ENCODE measurements around the gene SPATA6L.

DNA sequence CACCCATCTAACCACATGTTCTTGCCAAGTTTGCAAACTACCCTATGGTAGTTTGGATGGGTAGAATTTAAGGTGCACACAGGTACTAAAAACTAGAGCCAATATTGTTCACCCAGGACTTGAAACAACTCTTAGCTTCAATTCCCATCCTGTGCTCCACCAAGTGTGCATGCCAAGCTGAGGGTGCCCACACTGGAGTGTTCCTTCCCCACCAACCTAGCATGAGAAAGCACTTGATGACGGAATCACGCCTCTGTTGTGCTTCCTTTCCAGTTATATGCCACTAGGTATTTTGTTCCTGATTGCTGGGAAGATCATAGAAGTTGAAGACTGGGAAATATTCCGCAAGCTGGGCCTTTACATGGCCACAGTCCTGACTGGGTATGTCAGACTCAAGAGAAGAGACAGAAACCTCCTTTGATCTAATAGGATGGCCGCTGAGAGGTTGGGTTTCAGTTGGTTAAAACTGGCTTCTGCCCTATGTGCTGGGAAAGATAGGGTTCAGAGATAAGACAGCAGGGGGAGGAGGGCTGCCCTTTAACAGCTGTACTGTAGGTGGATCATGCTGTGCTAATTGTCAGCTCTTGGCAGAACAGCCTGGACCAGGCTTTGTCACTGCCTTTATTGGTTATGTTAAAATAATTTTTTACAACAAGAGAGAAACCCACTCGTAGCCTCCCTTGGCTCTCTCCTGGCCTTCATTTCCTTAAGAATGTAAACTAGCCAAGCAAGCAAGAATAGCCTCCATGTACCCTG, 92.5 kb downstream of the SPATA6L start:
- TF ChIP-seq POLR2A (IDR thresholded peaks at IDR 0.05; ENCODE audit: borderline replicate concordance, extremely low read depth, insufficient read depth, insufficient read length) (no peak), ZFX (IDR thresholded peaks at IDR 0.05) (no peak), POLR2AphosphoS5 (IDR thresholded peaks at IDR 0.05; ENCODE audit: low read depth, low read length) (no peak), EZH2 (IDR thresholded peaks at IDR 0.05) (no peak), JUND (IDR thresholded peaks at IDR 0.05) (no peak)
- TF ChIP-seq, protein P1, sequence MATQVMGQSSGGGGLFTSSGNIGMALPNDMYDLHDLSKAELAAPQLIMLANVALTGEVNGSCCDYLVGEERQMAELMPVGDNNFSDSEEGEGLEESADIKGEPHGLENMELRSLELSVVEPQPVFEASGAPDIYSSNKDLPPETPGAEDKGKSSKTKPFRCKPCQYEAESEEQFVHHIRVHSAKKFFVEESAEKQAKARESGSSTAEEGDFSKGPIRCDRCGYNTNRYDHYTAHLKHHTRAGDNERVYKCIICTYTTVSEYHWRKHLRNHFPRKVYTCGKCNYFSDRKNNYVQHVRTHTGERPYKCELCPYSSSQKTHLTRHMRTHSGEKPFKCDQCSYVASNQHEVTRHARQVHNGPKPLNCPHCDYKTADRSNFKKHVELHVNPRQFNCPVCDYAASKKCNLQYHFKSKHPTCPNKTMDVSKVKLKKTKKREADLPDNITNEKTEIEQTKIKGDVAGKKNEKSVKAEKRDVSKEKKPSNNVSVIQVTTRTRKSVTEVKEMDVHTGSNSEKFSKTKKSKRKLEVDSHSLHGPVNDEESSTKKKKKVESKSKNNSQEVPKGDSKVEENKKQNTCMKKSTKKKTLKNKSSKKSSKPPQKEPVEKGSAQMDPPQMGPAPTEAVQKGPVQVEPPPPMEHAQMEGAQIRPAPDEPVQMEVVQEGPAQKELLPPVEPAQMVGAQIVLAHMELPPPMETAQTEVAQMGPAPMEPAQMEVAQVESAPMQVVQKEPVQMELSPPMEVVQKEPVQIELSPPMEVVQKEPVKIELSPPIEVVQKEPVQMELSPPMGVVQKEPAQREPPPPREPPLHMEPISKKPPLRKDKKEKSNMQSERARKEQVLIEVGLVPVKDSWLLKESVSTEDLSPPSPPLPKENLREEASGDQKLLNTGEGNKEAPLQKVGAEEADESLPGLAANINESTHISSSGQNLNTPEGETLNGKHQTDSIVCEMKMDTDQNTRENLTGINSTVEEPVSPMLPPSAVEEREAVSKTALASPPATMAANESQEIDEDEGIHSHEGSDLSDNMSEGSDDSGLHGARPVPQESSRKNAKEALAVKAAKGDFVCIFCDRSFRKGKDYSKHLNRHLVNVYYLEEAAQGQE (IDR thresholded peaks at IDR 0.05; ENCODE audit: low read depth): no peak
- TF ChIP-seq, protein P2, sequence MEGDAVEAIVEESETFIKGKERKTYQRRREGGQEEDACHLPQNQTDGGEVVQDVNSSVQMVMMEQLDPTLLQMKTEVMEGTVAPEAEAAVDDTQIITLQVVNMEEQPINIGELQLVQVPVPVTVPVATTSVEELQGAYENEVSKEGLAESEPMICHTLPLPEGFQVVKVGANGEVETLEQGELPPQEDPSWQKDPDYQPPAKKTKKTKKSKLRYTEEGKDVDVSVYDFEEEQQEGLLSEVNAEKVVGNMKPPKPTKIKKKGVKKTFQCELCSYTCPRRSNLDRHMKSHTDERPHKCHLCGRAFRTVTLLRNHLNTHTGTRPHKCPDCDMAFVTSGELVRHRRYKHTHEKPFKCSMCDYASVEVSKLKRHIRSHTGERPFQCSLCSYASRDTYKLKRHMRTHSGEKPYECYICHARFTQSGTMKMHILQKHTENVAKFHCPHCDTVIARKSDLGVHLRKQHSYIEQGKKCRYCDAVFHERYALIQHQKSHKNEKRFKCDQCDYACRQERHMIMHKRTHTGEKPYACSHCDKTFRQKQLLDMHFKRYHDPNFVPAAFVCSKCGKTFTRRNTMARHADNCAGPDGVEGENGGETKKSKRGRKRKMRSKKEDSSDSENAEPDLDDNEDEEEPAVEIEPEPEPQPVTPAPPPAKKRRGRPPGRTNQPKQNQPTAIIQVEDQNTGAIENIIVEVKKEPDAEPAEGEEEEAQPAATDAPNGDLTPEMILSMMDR (IDR thresholded peaks at IDR 0.05 in 2 of 3, conservative IDR thresholded peaks at IDR 0.05 in 1 of 3; ENCODE audit: borderline replicate concordance in 1 of 3, insufficient read depth in 1 of 3, low read depth in 2 of 3, low read length in 2 of 3): no peak
- TF ChIP-seq, protein P3, sequence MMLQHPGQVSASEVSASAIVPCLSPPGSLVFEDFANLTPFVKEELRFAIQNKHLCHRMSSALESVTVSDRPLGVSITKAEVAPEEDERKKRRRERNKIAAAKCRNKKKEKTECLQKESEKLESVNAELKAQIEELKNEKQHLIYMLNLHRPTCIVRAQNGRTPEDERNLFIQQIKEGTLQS (IDR thresholded peaks at IDR 0.05): no peak

Measured in HCT116 (cell line).